Left lung (tissue), 10 donors: ENCODE measurements around the gene RAB20. TPM values are rescaled to one million over a fixed set of nuclear protein-coding genes. Genes with fewer than 3 reads are reported as not detected.

ENCODE experiments used
- ATAC-seq: fragments of 200-7000 bp; cut with Tn5 transposase; one replicate; pipeline ENCODE4 v1.9.1; 2020; ENCODE audit warnings: moderate library complexity
- DNase-seq, 4 donors: peaks; one replicate each; pipeline ENCODE4 v3.0.0-alpha.2; 2013 to 2020
- H3K27ac ChIP-seq, 2 donors: fragments of 200-600 bp; sonication (generic) in 1 of 2; one replicate each; pipeline versions ENCODE4 v1.5.0 to v1.8.0; 2020 to 2021
- H3K27me3 ChIP-seq, 2 donors: fragments of 200-600 bp; sonication (generic) in 1 of 2; one replicate each; pipeline versions ENCODE4 v1.5.0 to v1.8.0; 2020 to 2021
- H3K36me3 ChIP-seq, 2 donors: fragments of 200-600 bp; sonication (generic) in 1 of 2; one replicate each; pipeline versions ENCODE4 v1.5.0 to v1.8.0; 2020 to 2021
- H3K4me1 ChIP-seq, 2 donors: fragments of 200-600 bp; one replicate each; pipeline ENCODE4 v1.8.0; 2021
- H3K4me3 ChIP-seq, 2 donors: fragments of 200-600 bp; sonication (generic) in 1 of 2; one replicate each; pipeline versions ENCODE4 v1.5.0 to v1.8.0; 2020 to 2021; ENCODE audit warnings: mild to moderate bottlenecking in 1 of 2
- H3K9me3 ChIP-seq, 2 donors: fragments of 200-600 bp; sonication (generic) in 1 of 2; one replicate each; pipeline versions ENCODE4 v1.5.0 to v1.8.0; 2020 to 2021
- CTCF ChIP-seq, 2 donors: fragments of 200-600 bp; sonication (generic) in 1 of 2; IDR thresholded peaks; one replicate each; pipeline versions ENCODE4 v1.5.0 to v1.8.0; 2021; ENCODE audit warnings: antibody characterized with exemption in 2 of 2
- intact Hi-C, 2 donors: fragments of 100-400 bp; cut with DNase I; formaldehyde crosslinking; loops; one replicate each; pipeline versions ENCODE4 v1.11.2 to v1.14.2; 2022
- polyA plus RNA-seq, 6 donors: library from polyadenylated mRNA; unstranded; fragments of 120-200 nt; gene quantifications; one replicate each; pipeline ENCODE4 v1.2.1, GENCODE V29; 2013; ENCODE audit not compliant: insufficient read length in 6 of 6
- total RNA-seq, 2 donors: library from RNA; stranded (reverse); fragmentation: NEBNext Ultra II Directional; extraction: Animal tissue kit (Norgen Biotek cat#: 25700); gene quantifications; one replicate each; pipeline ENCODE4 v1.2.1, GENCODE V29; 2021
- donor health status: DM: no; HTN: yes; CAD: no.
- donor health status: DM: no; HTN: no; CAD: no.

The RAB20 gene
- total and polyA plus RNA-seq, 8 donors = 20.1 to 42.4 (median 21.3) TPM

GRCh38 chr13:110582421-110582954 lies 21.0 kb upstream of the RAB20 start:
- ATAC-seq (no peak), DNase-seq (no peak)
- H3K4me1 ChIP-seq = no peaks in the 10 kb centered on the region
- no peaks in the 10 kb centered on the region for H3K9me3 ChIP-seq
- H3K36me3 ChIP-seq = no peaks in the 10 kb centered on the region
- H3K27me3 ChIP-seq = no peaks in the 10 kb centered on the region
- no peak for TF ChIP-seq CTCF (IDR thresholded peaks at IDR 0.05)
- no peak overlapping the region for H3K4me3 ChIP-seq
- intact Hi-C loops = no loop called here
- H3K27ac ChIP-seq = no peak overlapping the region

- Histone ChIP-seq H3K36me3 (no peaks in the 10 kb centered on the region), H3K4me3 (no peak overlapping the region), H3K27ac (no peak overlapping the region), H3K27me3 (no peaks in the 10 kb centered on the region), H3K9me3 (no peaks in the 10 kb centered on the region), H3K4me1 (no peaks in the 10 kb centered on the region)
- intact Hi-C loops = no loop called here
- DNase-seq (no peak), ATAC-seq (no peak)
- TF ChIP-seq CTCF (IDR thresholded peaks at IDR 0.05) = no peak
Measured at GRCh38 chr13:110581506-110582185, 20.1 kb upstream of the RAB20 start.

GRCh38 chr13:110580800-110581199 lies 19.3 kb upstream of the RAB20 start:
- no peak for TF ChIP-seq CTCF (IDR thresholded peaks at IDR 0.05)
- Histone ChIP-seq H3K4me3 (no peak overlapping the region), H3K27me3 (peaks cover 0 to 8% of the 10 kb centered on the region in 2 donors)

DNA sequence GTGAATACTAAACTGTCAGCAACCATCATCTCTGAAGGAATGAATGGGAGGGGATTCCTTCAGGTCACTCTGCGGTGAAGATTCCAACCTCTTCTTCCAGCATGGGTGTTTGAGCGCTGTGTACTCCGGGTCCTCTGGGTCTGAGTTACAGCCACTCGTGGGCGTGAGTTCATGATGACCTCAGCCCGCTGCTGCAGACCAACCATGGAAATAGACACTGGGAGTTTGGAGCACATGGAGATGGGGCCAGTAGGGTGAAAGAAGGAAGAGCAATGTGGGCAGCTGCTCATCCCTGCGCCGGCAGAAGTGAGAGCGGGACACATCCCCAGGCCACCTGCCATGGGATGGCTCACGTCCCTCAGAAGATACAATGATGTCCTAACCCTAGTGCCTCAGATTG lies 16.8 kb upstream of the RAB20 start:
- Histone ChIP-seq H3K27me3 (peaks cover 3 to 23% of the 10 kb centered on the region in 2 donors), H3K27ac (no peak overlapping the region), H3K36me3 (no peaks in the 10 kb centered on the region), H3K9me3 (no peaks in the 10 kb centered on the region), H3K4me1 (peaks cover 0 to 8% of the 10 kb centered on the region in 2 donors), H3K4me3 (no peak overlapping the region)
- intact Hi-C loops = no loop called here
- ATAC-seq = no peak
- TF ChIP-seq CTCF (IDR thresholded peaks at IDR 0.05) = no peak
- DNase-seq = no peak

More at GRCh38 chr13:110580800-110581199, 19.3 kb upstream of the RAB20 start:
- Histone ChIP-seq H3K9me3 (no peaks in the 10 kb centered on the region), H3K36me3 (no peaks in the 10 kb centered on the region), H3K4me1 (no peaks in the 10 kb centered on the region), H3K27ac (no peak overlapping the region)
- intact Hi-C loops = no loop called here
- ATAC-seq (no peak), DNase-seq (no peak)

DNA sequence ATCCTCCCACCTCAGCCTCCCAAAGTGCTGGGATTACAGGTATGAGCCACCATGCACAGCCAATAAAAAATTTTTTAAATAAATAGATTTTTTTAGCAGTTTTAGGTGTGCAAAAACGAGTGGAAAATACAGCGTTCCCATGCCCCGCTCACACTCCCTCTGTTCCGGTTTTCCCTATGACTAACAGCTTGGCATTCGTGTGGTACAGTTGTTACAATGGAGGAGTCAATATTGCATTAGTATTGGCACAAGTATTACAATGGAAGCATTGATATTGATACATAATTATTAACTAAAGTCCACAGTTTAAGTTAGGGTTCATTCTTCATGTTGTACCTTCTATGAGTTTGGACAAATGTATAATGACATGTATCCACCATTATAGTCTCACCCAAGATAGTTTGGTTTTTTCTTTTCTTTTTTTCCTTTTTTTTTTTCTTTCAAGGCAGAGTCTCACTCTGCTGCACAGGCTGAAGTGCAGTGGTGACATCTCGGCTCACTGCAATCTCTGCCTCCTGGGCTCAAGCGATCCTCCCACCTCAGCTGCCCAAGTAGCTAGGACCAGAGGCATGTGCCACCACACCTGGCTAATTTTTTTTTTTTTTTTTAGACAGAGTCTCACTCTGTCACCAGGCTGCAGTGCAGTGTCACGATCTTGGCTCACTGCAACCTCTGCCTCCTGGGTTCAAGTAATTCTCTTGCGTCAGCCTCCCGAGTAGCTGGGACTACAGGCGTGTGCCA lies 15.4 kb upstream of the RAB20 start:
- TF ChIP-seq CTCF (IDR thresholded peaks at IDR 0.05) = no peak
- DNase-seq = no peak
- Histone ChIP-seq H3K27ac (no peak overlapping the region), H3K36me3 (no peaks in the 10 kb centered on the region), H3K9me3 (no peaks in the 10 kb centered on the region), H3K4me3 (no peak overlapping the region), H3K4me1 (peaks cover 0 to 8% of the 10 kb centered on the region in 2 donors), H3K27me3 (peaks cover 16 to 37% of the 10 kb centered on the region in 2 donors)
- intact Hi-C loops = no loop called here
- ATAC-seq = no peak
